T-helper 1 cell treated with Interleukin-12 subunit alpha and Interleukin-12 subunit beta and Interleukin-4 antibody, amounts not matched to agents 30 μg/mL and 1 μg/mL, for 36 hours (primary cell): Measurements from ENCODE around the gene MAOB.

Source experiments
- H3K27ac Mint-ChIP-seq: one replicate; pipeline ENCODE4 v1.8.0; 2021; ENCODE audit warnings: mild to moderate bottlenecking, mixed read lengths
- H3K27me3 Mint-ChIP-seq: one replicate; pipeline ENCODE4 v1.8.0; 2021; ENCODE audit warnings: low read depth, mixed read lengths
- H3K36me3 Mint-ChIP-seq: one replicate; pipeline ENCODE4 v1.8.0; 2021; ENCODE audit warnings: low read depth, mixed read lengths
- H3K4me1 Mint-ChIP-seq: one replicate; pipeline ENCODE4 v1.8.0; 2021; ENCODE audit warnings: low read depth, mixed read lengths
- H3K4me3 Mint-ChIP-seq: one replicate; pipeline ENCODE4 v1.8.0; 2021; ENCODE audit warnings: mild to moderate bottlenecking, moderate library complexity, mixed read lengths
- H3K9me3 Mint-ChIP-seq: one replicate; pipeline ENCODE4 v1.8.0; 2021; ENCODE audit warnings: mixed read lengths

MAOB gene

GRCh38 chrX:43870758-43871419 is 11.4 kb downstream of the MAOB start:
- Mint-ChIP-seq H3K9me3 (no peaks in the 10 kb centered on the region), H3K4me3 (no peak overlapping the region), H3K4me1 (no peaks in the 10 kb centered on the region), H3K27me3 (no peaks in the 10 kb centered on the region), H3K36me3 (no peaks in the 10 kb centered on the region), H3K27ac (no peak overlapping the region)

GRCh38 chrX:43870011-43870410 is 12.2 kb downstream of the MAOB start:
- H3K4me3 Mint-ChIP-seq, result no peak overlapping the region
- no peaks in the 10 kb centered on the region for H3K36me3 Mint-ChIP-seq
- H3K9me3 Mint-ChIP-seq, result no peaks in the 10 kb centered on the region
- H3K27ac Mint-ChIP-seq, result no peak overlapping the region
- H3K4me1 Mint-ChIP-seq, result no peaks in the 10 kb centered on the region
- no peaks in the 10 kb centered on the region for H3K27me3 Mint-ChIP-seq

- H3K36me3 Mint-ChIP-seq, result no peaks in the 10 kb centered on the region
- H3K4me3 Mint-ChIP-seq, result no peak overlapping the region
- no peaks in the 10 kb centered on the region for H3K27me3 Mint-ChIP-seq
- no peak overlapping the region for H3K27ac Mint-ChIP-seq
- H3K4me1 Mint-ChIP-seq, result no peaks in the 10 kb centered on the region
- H3K9me3 Mint-ChIP-seq, result no peaks in the 10 kb centered on the region
These were observed 13.5 kb downstream of the MAOB start for GRCh38 chrX:43868791-43869190.

DNA sequence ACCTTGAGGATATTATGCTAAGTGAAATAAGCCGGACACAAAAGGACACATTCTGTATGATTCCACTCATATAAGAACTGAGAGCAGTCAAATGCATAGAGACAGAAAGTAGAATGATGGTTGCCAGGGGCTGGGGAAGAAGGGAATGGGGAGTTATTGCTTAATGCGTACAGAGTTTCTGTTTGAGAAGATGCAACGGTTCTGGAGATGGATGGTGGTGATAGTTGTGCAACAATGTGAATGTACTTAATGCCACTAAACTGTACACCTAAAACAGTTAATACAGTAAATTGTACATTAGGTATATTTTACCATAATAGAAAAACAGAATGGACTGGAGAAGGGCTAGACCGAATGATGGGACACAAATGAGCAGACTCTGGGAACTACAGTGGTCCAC is 15.8 kb downstream of the MAOB start:
- Mint-ChIP-seq H3K4me1 (no peaks in the 10 kb centered on the region), H3K36me3 (no peaks in the 10 kb centered on the region), H3K27ac (no peak overlapping the region), H3K9me3 (no peaks in the 10 kb centered on the region), H3K27me3 (no peaks in the 10 kb centered on the region), H3K4me3 (no peak overlapping the region)

DNA sequence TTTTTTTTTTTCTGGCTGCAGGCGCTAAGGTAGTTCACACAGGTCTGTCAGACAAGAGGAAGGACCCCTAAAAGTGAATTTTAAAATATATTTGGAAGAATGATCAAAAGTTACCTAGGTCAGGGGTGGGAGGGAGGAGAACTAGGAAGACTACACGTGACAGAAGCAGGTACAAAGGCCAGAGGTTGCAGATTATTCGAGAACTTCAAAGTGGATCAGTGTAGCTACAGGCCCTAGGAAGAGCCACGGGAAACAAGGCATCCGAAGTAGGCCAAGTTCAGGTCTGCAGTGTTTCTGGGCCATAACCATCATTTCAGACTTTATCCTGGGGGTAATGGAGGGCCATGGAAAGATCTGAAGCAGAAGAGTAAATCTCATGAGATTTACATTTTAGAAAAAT is 16.5 kb downstream of the MAOB start:
- no peaks in the 10 kb centered on the region for H3K4me1 Mint-ChIP-seq
- H3K27me3 Mint-ChIP-seq, result no peaks in the 10 kb centered on the region
- H3K36me3 Mint-ChIP-seq, result no peaks in the 10 kb centered on the region
- H3K9me3 Mint-ChIP-seq, result no peaks in the 10 kb centered on the region
- no peak overlapping the region for H3K4me3 Mint-ChIP-seq
- no peak overlapping the region for H3K27ac Mint-ChIP-seq

DNA sequence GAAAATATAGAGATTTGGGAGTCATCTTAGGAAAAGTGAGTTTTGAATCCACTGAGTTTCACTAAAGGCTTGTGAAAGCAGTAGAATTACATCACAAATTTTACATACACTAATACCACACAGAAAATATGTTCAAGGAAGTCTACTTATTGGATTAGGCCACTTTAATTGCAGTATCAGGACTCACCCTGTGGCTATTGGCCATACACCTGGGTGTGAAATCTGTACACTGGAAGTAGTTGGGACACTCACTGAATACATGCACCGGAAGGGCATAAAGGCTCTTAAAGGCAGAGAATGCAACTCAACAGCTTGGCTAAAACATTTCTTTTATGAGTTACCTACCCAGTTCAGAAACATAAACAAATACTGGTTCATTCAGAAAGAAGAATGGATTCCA is 19.8 kb downstream of the MAOB start:
- H3K27me3 Mint-ChIP-seq, result no peaks in the 10 kb centered on the region
- H3K4me3 Mint-ChIP-seq, result no peak overlapping the region
- no peaks in the 10 kb centered on the region for H3K4me1 Mint-ChIP-seq
- H3K27ac Mint-ChIP-seq, result no peak overlapping the region
- H3K9me3 Mint-ChIP-seq, result no peaks in the 10 kb centered on the region
- H3K36me3 Mint-ChIP-seq, result no peaks in the 10 kb centered on the region

DNA sequence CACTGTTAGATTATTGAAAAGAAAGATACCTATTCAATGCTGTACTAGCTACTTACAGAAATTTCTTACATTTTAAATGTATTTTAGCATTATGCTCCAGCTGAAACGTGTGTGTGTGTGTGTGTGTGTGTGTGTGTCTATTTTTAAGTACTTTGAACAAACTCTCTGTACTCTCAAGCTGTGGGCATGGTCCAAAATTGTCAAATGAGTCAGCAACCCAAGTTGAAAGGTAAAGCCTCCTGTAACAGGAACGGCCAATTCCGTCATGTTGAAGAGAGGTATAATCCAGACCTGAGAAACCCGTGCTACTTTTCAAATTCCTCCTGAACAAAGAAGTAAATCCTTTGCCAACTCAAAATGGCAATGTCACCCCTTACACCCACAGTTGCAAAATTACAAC is 20.5 kb downstream of the MAOB start:
- H3K4me1 Mint-ChIP-seq, result no peaks in the 10 kb centered on the region
- no peaks in the 10 kb centered on the region for H3K9me3 Mint-ChIP-seq
- no peaks in the 10 kb centered on the region for H3K27me3 Mint-ChIP-seq
- no peaks in the 10 kb centered on the region for H3K36me3 Mint-ChIP-seq
- no peak overlapping the region for H3K4me3 Mint-ChIP-seq
- H3K27ac Mint-ChIP-seq, result no peak overlapping the region

DNA sequence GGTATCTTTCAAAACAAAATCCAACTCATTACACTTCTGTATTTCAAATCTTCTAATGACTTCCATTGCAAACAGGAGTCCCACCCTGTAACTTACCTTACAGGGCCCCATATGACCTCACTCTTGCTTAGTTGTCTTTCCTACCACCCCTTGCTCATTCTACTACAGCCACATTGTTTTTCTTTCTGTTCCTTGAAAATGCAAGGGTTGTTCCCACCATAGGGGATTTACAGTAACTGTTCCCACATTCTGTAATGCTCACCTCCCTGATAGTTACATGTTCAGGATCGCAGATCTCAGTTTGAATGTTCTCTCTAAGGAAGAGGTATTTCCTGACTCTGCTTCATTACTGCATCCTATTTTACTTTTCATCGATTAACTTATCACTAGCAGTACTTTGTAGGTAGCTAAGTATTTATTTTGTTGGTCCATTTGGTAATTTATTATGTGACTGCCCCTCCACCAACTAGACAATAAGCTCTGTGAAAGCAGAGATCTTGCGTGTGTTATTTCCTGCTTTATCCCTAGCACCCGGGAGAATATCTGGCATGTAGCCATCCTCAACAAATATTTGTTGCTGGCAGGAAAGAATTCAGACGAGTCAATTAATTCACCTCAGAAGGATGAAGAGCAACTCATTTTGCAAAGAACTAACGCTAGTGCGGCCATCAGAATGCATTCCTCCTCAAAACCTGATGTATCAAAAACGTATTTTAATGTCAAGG is 21.4 kb downstream of the MAOB start:
- Mint-ChIP-seq H3K27me3 (no peaks in the 10 kb centered on the region), H3K4me3 (no peak overlapping the region), H3K36me3 (no peaks in the 10 kb centered on the region), H3K9me3 (no peaks in the 10 kb centered on the region), H3K4me1 (no peaks in the 10 kb centered on the region), H3K27ac (no peak overlapping the region)

DNA sequence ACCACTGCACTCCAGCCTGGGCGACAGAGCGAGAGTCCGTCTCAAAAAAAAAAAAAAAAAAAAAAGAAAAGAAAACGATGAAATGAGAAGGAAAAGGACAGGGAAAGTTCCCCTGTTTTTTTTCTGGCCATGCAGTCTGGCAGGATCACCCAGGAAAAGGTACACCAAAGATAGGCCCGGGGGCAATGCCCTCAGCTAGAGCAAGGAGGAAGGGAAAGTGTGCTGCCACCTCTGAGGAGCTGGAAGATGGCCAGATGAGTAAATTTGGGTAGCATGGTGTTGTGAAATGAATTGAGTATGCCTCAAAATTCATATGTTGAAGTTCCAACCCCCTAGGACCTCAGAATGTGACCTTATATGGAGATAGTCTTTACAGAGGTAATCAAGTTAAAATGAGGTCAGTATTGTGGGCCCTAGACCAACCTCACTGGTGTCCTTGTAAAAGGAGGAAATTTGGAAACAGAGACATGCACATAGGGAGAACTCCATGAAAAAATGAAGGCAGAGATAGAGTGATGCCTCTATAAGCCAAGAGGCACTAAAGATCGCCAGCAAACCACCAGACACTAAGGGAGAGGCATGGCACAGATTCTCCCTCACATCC is 28.9 kb downstream of the MAOB start:
- H3K27ac Mint-ChIP-seq, result no peak overlapping the region

DNA sequence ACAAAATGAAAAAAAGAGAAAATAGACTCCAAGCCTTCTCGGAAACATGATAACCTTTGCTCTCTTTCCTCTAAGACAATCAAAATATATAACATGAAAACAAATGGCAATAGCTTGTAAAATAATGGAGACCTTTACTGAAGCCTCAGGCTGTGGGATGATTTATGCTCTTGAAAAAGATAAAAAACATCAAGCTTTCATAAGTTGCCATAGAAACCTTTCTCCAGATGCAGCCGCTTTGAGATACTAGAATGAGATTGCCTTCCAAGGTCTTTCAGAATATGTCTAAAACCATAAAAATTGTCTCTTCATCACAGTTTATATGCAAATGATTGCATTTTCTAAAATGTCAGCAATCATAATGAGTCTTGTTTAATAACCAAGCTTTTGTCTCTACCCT is 31.6 kb downstream of the MAOB start:
- Mint-ChIP-seq H3K27me3 (no peaks in the 10 kb centered on the region), H3K27ac (no peak overlapping the region), H3K4me3 (no peak overlapping the region), H3K9me3 (no peaks in the 10 kb centered on the region), H3K36me3 (no peaks in the 10 kb centered on the region), H3K4me1 (no peaks in the 10 kb centered on the region)

More for the DNA sequence above, 28.9 kb downstream of the MAOB start:
- Mint-ChIP-seq H3K9me3 (no peaks in the 10 kb centered on the region), H3K4me1 (no peaks in the 10 kb centered on the region), H3K27me3 (no peaks in the 10 kb centered on the region), H3K4me3 (no peak overlapping the region), H3K36me3 (no peaks in the 10 kb centered on the region)

DNA sequence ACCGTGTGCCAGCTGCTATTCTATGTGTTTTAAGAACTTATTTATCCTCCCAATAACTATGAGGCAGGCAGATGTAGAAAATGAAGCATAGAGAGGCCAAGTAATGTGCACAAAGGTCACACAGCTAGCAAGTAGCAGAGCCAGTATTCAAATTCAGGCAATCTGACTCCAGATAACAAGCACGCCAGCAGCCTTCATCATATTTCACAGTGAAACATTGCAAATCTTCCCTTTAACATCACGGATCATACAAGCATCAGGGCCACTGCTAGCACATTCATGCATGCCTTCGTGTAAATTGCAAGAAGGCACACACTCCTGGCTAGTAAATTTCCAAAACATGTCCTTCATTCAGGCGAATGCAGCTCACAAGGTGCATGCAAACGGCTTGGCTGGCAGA is 33.1 kb downstream of the MAOB start:
- Mint-ChIP-seq H3K9me3 (no peaks in the 10 kb centered on the region), H3K4me1 (no peaks in the 10 kb centered on the region), H3K36me3 (no peaks in the 10 kb centered on the region), H3K27ac (no peak overlapping the region), H3K27me3 (no peaks in the 10 kb centered on the region), H3K4me3 (no peak overlapping the region)

DNA sequence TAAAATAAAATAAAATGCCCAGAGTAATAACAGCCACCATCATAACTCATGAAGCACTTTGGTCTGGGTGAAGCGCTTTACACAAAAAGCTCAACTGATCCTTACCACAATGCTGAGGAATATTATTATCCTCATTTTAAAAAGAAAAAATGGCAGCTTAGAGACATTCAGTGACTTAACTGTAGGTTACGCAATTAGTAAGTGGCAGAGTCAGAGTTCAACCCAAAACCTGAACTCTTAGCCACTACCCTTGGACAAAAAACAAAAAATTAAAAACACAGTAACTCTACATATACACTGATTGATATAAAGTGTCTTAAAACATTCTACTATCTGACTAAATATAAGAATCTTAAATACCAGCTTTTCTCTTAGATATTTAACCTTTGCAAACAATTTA is 34.9 kb downstream of the MAOB start:
- no peaks in the 10 kb centered on the region for H3K4me1 Mint-ChIP-seq
- no peaks in the 10 kb centered on the region for H3K27me3 Mint-ChIP-seq
- no peak overlapping the region for H3K4me3 Mint-ChIP-seq
- H3K9me3 Mint-ChIP-seq, result no peaks in the 10 kb centered on the region
- no peak overlapping the region for H3K27ac Mint-ChIP-seq
- H3K36me3 Mint-ChIP-seq, result no peaks in the 10 kb centered on the region

DNA sequence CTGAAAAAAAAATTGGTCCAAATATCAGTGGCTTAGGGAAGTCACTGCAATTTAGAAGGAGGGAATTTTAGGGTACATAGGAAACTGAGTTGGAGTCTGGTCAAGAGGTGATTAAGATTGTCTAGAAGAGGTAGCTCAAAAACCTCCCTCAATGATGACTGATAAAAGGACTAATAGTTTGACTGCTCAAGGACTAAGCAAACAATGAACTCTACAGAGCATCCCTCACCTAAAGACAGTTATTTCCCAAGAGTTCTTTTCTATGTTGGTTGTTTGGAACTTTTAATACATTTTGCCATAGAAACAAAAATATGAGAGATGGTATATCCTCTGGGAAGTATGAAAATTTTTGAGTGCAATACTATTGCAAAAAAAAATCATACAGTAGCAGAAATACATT is 35.7 kb downstream of the MAOB start:
- Mint-ChIP-seq H3K9me3 (no peaks in the 10 kb centered on the region), H3K27me3 (no peaks in the 10 kb centered on the region)

DNA sequence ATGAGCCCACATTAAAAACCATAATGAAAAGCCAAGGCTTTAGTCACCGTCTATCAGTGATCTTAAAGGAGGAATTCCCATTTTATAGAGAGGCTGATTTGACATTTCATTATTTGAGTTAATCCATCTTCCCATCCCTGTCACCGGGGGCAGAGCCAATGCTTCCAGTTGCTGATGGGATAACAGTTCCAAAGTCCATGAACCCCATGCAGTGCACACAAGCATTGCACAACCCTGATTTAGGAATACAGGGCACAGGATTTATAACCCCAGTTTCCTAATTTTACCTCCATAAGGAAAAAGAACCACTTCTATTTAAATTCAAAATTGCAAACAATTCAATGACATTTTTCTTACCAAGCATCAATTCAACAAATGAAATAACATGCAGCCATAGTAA is 36.5 kb downstream of the MAOB start:
- H3K27me3 Mint-ChIP-seq, result no peaks in the 10 kb centered on the region
- H3K9me3 Mint-ChIP-seq, result no peaks in the 10 kb centered on the region
- H3K4me3 Mint-ChIP-seq, result no peak overlapping the region
- no peaks in the 10 kb centered on the region for H3K36me3 Mint-ChIP-seq
- H3K4me1 Mint-ChIP-seq, result no peaks in the 10 kb centered on the region
- no peak overlapping the region for H3K27ac Mint-ChIP-seq

More for the DNA sequence above, 35.7 kb downstream of the MAOB start:
- H3K4me3 Mint-ChIP-seq, result no peak overlapping the region
- no peaks in the 10 kb centered on the region for H3K36me3 Mint-ChIP-seq
- no peak overlapping the region for H3K27ac Mint-ChIP-seq
- H3K4me1 Mint-ChIP-seq, result no peaks in the 10 kb centered on the region

GRCh38 chrX:43840265-43840664 is 42.0 kb downstream of the MAOB start:
- Mint-ChIP-seq H3K27me3 (no peaks in the 10 kb centered on the region), H3K4me3 (no peak overlapping the region), H3K4me1 (no peaks in the 10 kb centered on the region), H3K9me3 (no peaks in the 10 kb centered on the region), H3K27ac (no peak overlapping the region), H3K36me3 (no peaks in the 10 kb centered on the region)
